PFSK-1 (cell line): Measurements from ENCODE around the gene FRMPD4.

Experiments
- FOXP2 ChIP-seq: optimal IDR thresholded peaks from 2 replicates; pipeline ENCODE3; 2011; ENCODE audit warnings: borderline replicate concordance, control low read depth, inconsistent platforms; ENCODE audit not compliant: insufficient read depth; ENCODE audit errors: extremely low read length, extremely low read depth
- POLR2AphosphoS5 ChIP-seq: IDR thresholded peaks from 2 replicates; pipeline ENCODE4 v1.6.1; 2012; ENCODE audit warnings: low read depth, mild to moderate bottlenecking, control low read depth, low read length, moderate library complexity
- SIN3A ChIP-seq: IDR thresholded peaks from 2 replicates; pipeline ENCODE4 v1.6.1; 2012; ENCODE audit warnings: mild to moderate bottlenecking, low read length, moderate library complexity, borderline replicate concordance; ENCODE audit not compliant: insufficient read depth
- TAF1 ChIP-seq: IDR thresholded peaks from 2 replicates; pipeline ENCODE4 v1.6.1; 2012; ENCODE audit warnings: low read length, control low read depth, borderline replicate concordance; ENCODE audit not compliant: insufficient read depth
- TF ChIP-seq, protein P1 (sequence below), 2 experiments: IDR thresholded peaks; 2 replicates each; pipeline versions ENCODE4 v1.6.1 to v1.8.0; 2011 to 2012; ENCODE audit warnings: low read depth in 2 of 2, low read length in 2 of 2, control low read depth in 1 of 2, inconsistent platforms in 1 of 2, mild to moderate bottlenecking in 1 of 2, moderate library complexity in 1 of 2; ENCODE audit not compliant: insufficient read depth in 1 of 2

The FRMPD4 gene

GRCh38 chrX:12315526-12315925 lies 177.3 kb downstream of the FRMPD4 start:
- TF ChIP-seq TAF1 (no peak), SIN3A (no peak), FOXP2 (no peak), POLR2AphosphoS5 (no peak)
- TF ChIP-seq, protein P1, sequence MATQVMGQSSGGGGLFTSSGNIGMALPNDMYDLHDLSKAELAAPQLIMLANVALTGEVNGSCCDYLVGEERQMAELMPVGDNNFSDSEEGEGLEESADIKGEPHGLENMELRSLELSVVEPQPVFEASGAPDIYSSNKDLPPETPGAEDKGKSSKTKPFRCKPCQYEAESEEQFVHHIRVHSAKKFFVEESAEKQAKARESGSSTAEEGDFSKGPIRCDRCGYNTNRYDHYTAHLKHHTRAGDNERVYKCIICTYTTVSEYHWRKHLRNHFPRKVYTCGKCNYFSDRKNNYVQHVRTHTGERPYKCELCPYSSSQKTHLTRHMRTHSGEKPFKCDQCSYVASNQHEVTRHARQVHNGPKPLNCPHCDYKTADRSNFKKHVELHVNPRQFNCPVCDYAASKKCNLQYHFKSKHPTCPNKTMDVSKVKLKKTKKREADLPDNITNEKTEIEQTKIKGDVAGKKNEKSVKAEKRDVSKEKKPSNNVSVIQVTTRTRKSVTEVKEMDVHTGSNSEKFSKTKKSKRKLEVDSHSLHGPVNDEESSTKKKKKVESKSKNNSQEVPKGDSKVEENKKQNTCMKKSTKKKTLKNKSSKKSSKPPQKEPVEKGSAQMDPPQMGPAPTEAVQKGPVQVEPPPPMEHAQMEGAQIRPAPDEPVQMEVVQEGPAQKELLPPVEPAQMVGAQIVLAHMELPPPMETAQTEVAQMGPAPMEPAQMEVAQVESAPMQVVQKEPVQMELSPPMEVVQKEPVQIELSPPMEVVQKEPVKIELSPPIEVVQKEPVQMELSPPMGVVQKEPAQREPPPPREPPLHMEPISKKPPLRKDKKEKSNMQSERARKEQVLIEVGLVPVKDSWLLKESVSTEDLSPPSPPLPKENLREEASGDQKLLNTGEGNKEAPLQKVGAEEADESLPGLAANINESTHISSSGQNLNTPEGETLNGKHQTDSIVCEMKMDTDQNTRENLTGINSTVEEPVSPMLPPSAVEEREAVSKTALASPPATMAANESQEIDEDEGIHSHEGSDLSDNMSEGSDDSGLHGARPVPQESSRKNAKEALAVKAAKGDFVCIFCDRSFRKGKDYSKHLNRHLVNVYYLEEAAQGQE (IDR thresholded peaks at IDR 0.05; ENCODE audit: insufficient read depth in 1 of 2, low read depth in 2 of 2, low read length in 2 of 2): no peak

GRCh38 chrX:12319003-12319519 lies 180.8 kb downstream of the FRMPD4 start:
- TF ChIP-seq FOXP2 (no peak), TAF1 (no peak), SIN3A (no peak), POLR2AphosphoS5 (no peak)
- TF ChIP-seq, protein P1 (IDR thresholded peaks at IDR 0.05; ENCODE audit: insufficient read depth in 1 of 2, low read depth in 2 of 2, low read length in 2 of 2): no peak

- TF ChIP-seq TAF1 (no peak), POLR2AphosphoS5 (no peak), FOXP2 (no peak), SIN3A (no peak)
- TF ChIP-seq, protein P1 (IDR thresholded peaks at IDR 0.05; ENCODE audit: insufficient read depth in 1 of 2, low read depth in 2 of 2, low read length in 2 of 2): no peak
Measured at GRCh38 chrX:12319992-12320391, 181.7 kb downstream of the FRMPD4 start.

- TF ChIP-seq SIN3A: no peak
- no peak for TF ChIP-seq POLR2AphosphoS5
- TF ChIP-seq FOXP2: no peak
- no peak for TF ChIP-seq TAF1
- TF ChIP-seq, protein P1 (IDR thresholded peaks at IDR 0.05; ENCODE audit: insufficient read depth in 1 of 2, low read depth in 2 of 2, low read length in 2 of 2): no peak
Measured at GRCh38 chrX:12322031-12322430, 183.8 kb downstream of the FRMPD4 start.
